Transverse colon (tissue), 4 donors: ENCODE data around the gene EPM2A.

ENCODE experiments used
- CTCF ChIP-seq, 5 experiments: fragments of 200-600 bp in 3 of 5; fragments of 450-650 bp in 2 of 5; sonication (generic) in 3 of 5; IDR thresholded peaks; 1 replicate in 2 of 5; 2 replicates in 3 of 5; pipeline ENCODE4 v1.5.1; 2016 to 2017; ENCODE audit warnings: antibody characterized with exemption in 5 of 5, inconsistent platforms in 3 of 5, mild to moderate bottlenecking in 2 of 5, moderate library complexity in 1 of 5
- EP300 ChIP-seq: sonication (generic); formaldehyde crosslinking; IDR thresholded peaks from one replicate; pipeline ENCODE4 v1.6.1; 2017; ENCODE audit warnings: antibody characterized with exemption, low read depth
- POLR2AphosphoS5 ChIP-seq, 3 donors: sonication (generic); formaldehyde crosslinking; IDR thresholded peaks; one replicate each; pipeline ENCODE4 v1.6.1; 2016; ENCODE audit warnings: antibody characterized with exemption in 3 of 3

GRCh38 chr6:145623231-145623630, 112.1 kb downstream of the EPM2A start:
- no peak for TF ChIP-seq EP300
- TF ChIP-seq CTCF (IDR thresholded peaks at IDR 0.05) = no peak
- no peak for TF ChIP-seq POLR2AphosphoS5 (IDR thresholded peaks at IDR 0.05)
